Heart left ventricle (tissue), 16 donors: ENCODE data around the gene MNAT1. TPM values are rescaled to one million over a fixed set of nuclear protein-coding genes. Genes with fewer than 3 reads are reported as not detected.

ENCODE experiments used
- ATAC-seq, 4 donors: fragments of 200-7000 bp; cut with Tn5 transposase; one replicate each; pipeline ENCODE4 v1.9.1; 2020 to 2022; ENCODE audit warnings: moderate library complexity in 4 of 4, mild to moderate bottlenecking in 3 of 4, moderate number of reproducible peaks in 1 of 4
- DNase-seq, 5 donors: peaks; one replicate each; pipeline ENCODE4 v3.0.0-alpha.2; 2020
- H3K27ac ChIP-seq, 12 donors: fragments of 200-600 bp; sonication (generic) in 4 of 12; one replicate each; pipeline versions ENCODE4 v1.5.0 to v1.8.0; 2016 to 2022; ENCODE audit warnings: mild to moderate bottlenecking in 2 of 12
- H3K27me3 ChIP-seq, 9 donors: fragments of 200-600 bp; sonication (generic) in 2 of 9; one replicate each; pipeline versions ENCODE4 v1.5.1 to v1.8.0; 2016 to 2022; ENCODE audit warnings: mild to moderate bottlenecking in 3 of 9
- H3K36me3 ChIP-seq, 9 donors: fragments of 200-600 bp; sonication (generic) in 2 of 9; one replicate each; pipeline versions ENCODE4 v1.5.0 to v1.8.0; 2018 to 2022; ENCODE audit warnings: mild to moderate bottlenecking in 2 of 9
- H3K4me1 ChIP-seq, 12 donors: fragments of 200-600 bp; sonication (generic) in 4 of 12; one replicate each; pipeline versions ENCODE4 v1.5.0 to v1.8.0; 2016 to 2022; ENCODE audit warnings: mild to moderate bottlenecking in 3 of 12
- H3K4me3 ChIP-seq, 12 donors: fragments of 200-600 bp; sonication (generic) in 4 of 12; one replicate each; pipeline versions ENCODE4 v1.5.0 to v1.8.0; 2017 to 2022; ENCODE audit warnings: mild to moderate bottlenecking in 9 of 12, moderate library complexity in 4 of 12
- H3K9me3 ChIP-seq, 12 donors: fragments of 200-600 bp; sonication (generic) in 4 of 12; one replicate each; pipeline versions ENCODE4 v1.5.0 to v1.8.0; 2016 to 2022; ENCODE audit warnings: mild to moderate bottlenecking in 1 of 12
- CTCF ChIP-seq, 12 donors: fragments of 200-600 bp; sonication (generic) in 4 of 12; IDR thresholded peaks; one replicate each; pipeline versions ENCODE4 v1.5.0 to v1.8.0; 2018 to 2022; ENCODE audit warnings: antibody characterized with exemption in 12 of 12, mild to moderate bottlenecking in 5 of 12
- POLR2A ChIP-seq, 2 donors: fragments of 450-650 bp; IDR thresholded peaks; one replicate each; pipeline ENCODE4 v1.6.1; 2017; ENCODE audit warnings: antibody characterized with exemption in 2 of 2, mild to moderate bottlenecking in 2 of 2, moderate library complexity in 2 of 2
- WGBS, 4 donors: extraction: QIAGEN DNeasy Blood & Tissue Kit in 2 of 4; methylation state at CpG; one replicate each; pipeline versions ENCODE4 v1.1.5 to v1.1.7; 2013 to 2018; 5-methylcytosine and 5-hydroxymethylcytosine counted together
- intact Hi-C, 10 donors: fragments of 100-400 bp; cut with DNase I; formaldehyde crosslinking; loops; one replicate each; pipeline versions ENCODE4 v1.11.1 to v1.14.2; 2022
- polyA plus RNA-seq, 2 donors: library from polyadenylated mRNA; stranded (reverse); fragments of 200-250 nt; gene quantifications; one replicate each; pipeline ENCODE4 v1.2.3, GENCODE V29; 2013
- total RNA-seq, 9 donors: library from RNA; depleted of rRNA in 2 of 9; stranded (reverse); fragments of >200 nt in 2 of 9; fragmentation: NEBNext Ultra II Directional in 3 of 9; extraction: Animal tissue kit (Norgen Biotek cat#: 25700) in 3 of 9; gene quantifications; one replicate each; pipeline versions ENCODE4 v1.1.0 to v1.2.4, GENCODE V29; 2016 to 2023
- donor health status: ischemic (EF 13 %, LVEDD 7.1; RV severe dilation, severe dysfunction).
- donor health status: healthy with polysubstance abuse.
- donor health status: DM: no; HTN: yes; CAD: no.
- donor health status: DM: no; HTN: no; CAD: no.
- donor health status: ischemic (EF 25% LVEDD 6.9; RV normal size, moderate dysfunction).
- donor health status: ischemic (EF 25% LVEDD 5.7; RV mildly dilated, moderate dysfunction).
- donor health status: healthy.
- donor health status: DM: yes; HTN: yes; CAD: no.
- donor health status: ischemic (EF 35%, LVEDD 5.7; RV mildly dilated, moderate dysfunction).
- donor health status: nonischemic (EF 11% LVEDD 7.7; RV severe dilation, severe dysfunction).
- donor health status: DM: yes; HTN: yes; CAD: no.
- donor health status: PGD.
- donor health status: ischemic (EF 29% LVEDD 5.4; RV normal size, mild dysfunction).
- donor health status: nonischemic (EF 23%, LVEDD 6.1; RV moderate dilation, normal function).

Gene MNAT1
- total and polyA plus RNA-seq, 11 donors: 18.9 to 32.6 (median 27.0) TPM

GRCh38 chr14:60956202-60956601 lies 221.6 kb downstream of the MNAT1 start:
- intact Hi-C loops: no loop called here
- Histone ChIP-seq H3K27ac (no peak overlapping the region), H3K4me1 (peaks cover 0 to 9% (median 0%) of the 10 kb centered on the region in 12 donors), H3K9me3 (peaks cover 0 to 67% (median 24%) of the 10 kb centered on the region in 12 donors), H3K4me3 (no peak overlapping the region), H3K27me3 (no peaks in the 10 kb centered on the region), H3K36me3 (peaks cover 0 to 12% (median 0%) of the 10 kb centered on the region in 9 donors)
- TF ChIP-seq POLR2A (IDR thresholded peaks at IDR 0.05) (no peak), CTCF (IDR thresholded peaks at IDR 0.05) (no peak)
- DNase-seq (no peak), ATAC-seq (no peak)
- 94 to 96% (median 95%) methylated on average over 4 of the region's 4 CpGs for WGBS, 4 donors

- Histone ChIP-seq H3K27me3 (no peaks in the 10 kb centered on the region), H3K36me3 (peaks cover 0 to 12% (median 0%) of the 10 kb centered on the region in 9 donors), H3K27ac (no peak overlapping the region), H3K9me3 (peaks cover 0 to 67% (median 24%) of the 10 kb centered on the region in 12 donors), H3K4me1 (peaks cover 0 to 6% (median 0%) of the 10 kb centered on the region in 12 donors), H3K4me3 (no peak overlapping the region)
- intact Hi-C loops: no loop called here
- DNase-seq: no peak
- ATAC-seq: no peak
- 96 to 100% (median 97%) methylated on average over 1 of the region's 1 CpG for WGBS, 4 donors
- TF ChIP-seq POLR2A (IDR thresholded peaks at IDR 0.05) (no peak), CTCF (IDR thresholded peaks at IDR 0.05) (no peak)
These were observed 222.1 kb downstream of the MNAT1 start for GRCh38 chr14:60956632-60957031.

GRCh38 chr14:60958146-60958545 lies 223.6 kb downstream of the MNAT1 start:
- Histone ChIP-seq H3K9me3 (peaks cover 0 to 66% (median 24%) of the 10 kb centered on the region in 12 donors), H3K4me1 (no peaks in the 10 kb centered on the region), H3K27me3 (no peaks in the 10 kb centered on the region), H3K36me3 (peaks cover 0 to 12% (median 0%) of the 10 kb centered on the region in 9 donors), H3K27ac (no peak overlapping the region), H3K4me3 (no peak overlapping the region)
- no peak for TF ChIP-seq CTCF (IDR thresholded peaks at IDR 0.05)
- intact Hi-C loops: no loop called here
- DNase-seq (no peak), ATAC-seq (no peak)

GRCh38 chr14:60963761-60964160 lies 229.2 kb downstream of the MNAT1 start:
- no peaks in the 10 kb centered on the region for H3K4me1 ChIP-seq
- intact Hi-C loops: no loop called here
- WGBS, 4 donors: 61 to 67% (median 65%) methylated on average over 2 of the region's 2 CpGs

More at GRCh38 chr14:60963761-60964160, 229.2 kb downstream of the MNAT1 start:
- peaks cover 0 to 3% (median 0%) of the 10 kb centered on the region in 9 donors for H3K36me3 ChIP-seq
- no peak for ATAC-seq
- H3K27ac ChIP-seq: no peak overlapping the region
- H3K4me3 ChIP-seq: no peak overlapping the region
- no peaks in the 10 kb centered on the region for H3K27me3 ChIP-seq
- TF ChIP-seq POLR2A (IDR thresholded peaks at IDR 0.05): no peak
- no peak for TF ChIP-seq CTCF (IDR thresholded peaks at IDR 0.05)
- peaks cover 0 to 10% (median 2%) of the 10 kb centered on the region in 12 donors for H3K9me3 ChIP-seq
- DNase-seq: no peak
